Ectodermal cell (in vitro differentiated cells): Measurements from ENCODE around the gene MTERF4.
"Not testable (repeated sequence)": the region's sequence is repeated elsewhere in the genome, so short reads cannot be mapped to it uniquely, and the experiment has no call there.

Source experiments
- H3K27ac ChIP-seq: 2 replicates; pipeline ENCODE4 v1.7.0; 2013; ENCODE audit warnings: mild to moderate bottlenecking, low read depth, low read length; ENCODE audit not compliant: insufficient read depth, poor library complexity, severe bottlenecking
- H3K27me3 ChIP-seq: 2 replicates; pipeline ENCODE4 v1.7.0; 2013; ENCODE audit warnings: mild to moderate bottlenecking, low read length; ENCODE audit not compliant: insufficient read depth, control insufficient read depth, poor library complexity, severe bottlenecking
- H3K36me3 ChIP-seq: one replicate; pipeline ENCODE4 v1.7.0; 2013; ENCODE audit warnings: low read length; ENCODE audit not compliant: control insufficient read depth, insufficient read depth
- H3K4me1 ChIP-seq: one replicate; pipeline ENCODE4 v1.7.0; 2013; ENCODE audit warnings: low read length; ENCODE audit not compliant: control insufficient read depth, insufficient read depth
- H3K4me3 ChIP-seq: 2 replicates; pipeline ENCODE4 v1.7.0; 2013; ENCODE audit warnings: low read depth, low read length, control low read depth; ENCODE audit not compliant: insufficient read depth
- H3K9me3 ChIP-seq: 2 replicates; pipeline ENCODE4 v1.7.0; 2013; ENCODE audit warnings: mild to moderate bottlenecking, low read length, moderate library complexity; ENCODE audit not compliant: control insufficient read depth
- WGBS, 2 experiments: methylation state at CpG; one replicate each; pipeline ENCODE4 v1.1.7; 2013; ENCODE audit warnings: missing lambda C conversion rate in 2 of 2; 5-methylcytosine and 5-hydroxymethylcytosine counted together

The MTERF4 gene

DNA sequence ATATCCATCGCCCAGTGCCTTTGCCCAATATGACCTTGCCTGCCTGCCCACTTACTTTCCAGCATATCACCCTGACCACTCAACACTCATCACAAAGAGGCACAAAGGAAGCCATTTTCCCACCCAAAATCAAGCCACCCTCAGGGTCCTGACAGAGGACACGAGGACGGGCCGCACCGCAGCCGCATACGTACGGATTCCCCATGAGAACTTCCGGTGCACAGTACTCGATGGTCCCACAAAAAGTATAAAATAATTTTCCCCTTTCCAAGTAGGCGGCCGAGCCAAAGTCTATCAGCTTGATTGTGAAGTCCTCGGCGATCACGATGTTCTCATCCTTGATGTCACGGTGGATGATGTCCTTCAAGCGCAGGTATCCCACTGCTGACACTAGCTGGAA lies 10.0 kb upstream of the MTERF4 start:
- 90 to 93% methylated on average over 17 of the region's 17 CpGs for WGBS, 2 experiments
- H3K9me3 ChIP-seq, result no peaks in the 10 kb centered on the region
- H3K4me3 ChIP-seq, result no peak overlapping the region
- no peaks in the 10 kb centered on the region for H3K27me3 ChIP-seq
- H3K36me3 ChIP-seq, result no peaks in the 10 kb centered on the region
- H3K4me1 ChIP-seq, result no peaks in the 10 kb centered on the region
- H3K27ac ChIP-seq, result no peak overlapping the region

DNA sequence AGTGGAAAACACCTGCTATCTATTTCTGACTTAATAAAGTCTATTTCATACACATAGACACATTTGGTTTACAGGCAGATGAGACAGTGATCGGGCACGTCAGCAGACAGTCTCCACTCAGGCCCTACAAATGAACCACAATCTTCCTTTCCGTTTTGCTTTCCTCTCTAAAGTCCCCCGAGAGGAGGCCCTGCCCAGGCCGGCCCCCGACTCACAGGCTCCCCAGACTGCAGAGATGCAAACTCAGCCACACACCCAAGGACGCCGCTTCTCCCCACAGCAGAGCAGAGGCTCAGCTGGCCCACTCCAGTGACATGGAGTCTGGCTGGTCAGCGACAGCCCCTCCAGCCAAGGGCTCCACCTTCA lies 9.3 kb upstream of the MTERF4 start:
- WGBS, 2 experiments, result 85 to 90% methylated on average over 9 of the region's 9 CpGs
- Histone ChIP-seq H3K36me3 (no peaks in the 10 kb centered on the region), H3K4me3 (no peak overlapping the region), H3K27ac (no peak overlapping the region), H3K4me1 (no peaks in the 10 kb centered on the region), H3K9me3 (no peaks in the 10 kb centered on the region), H3K27me3 (no peaks in the 10 kb centered on the region)

DNA sequence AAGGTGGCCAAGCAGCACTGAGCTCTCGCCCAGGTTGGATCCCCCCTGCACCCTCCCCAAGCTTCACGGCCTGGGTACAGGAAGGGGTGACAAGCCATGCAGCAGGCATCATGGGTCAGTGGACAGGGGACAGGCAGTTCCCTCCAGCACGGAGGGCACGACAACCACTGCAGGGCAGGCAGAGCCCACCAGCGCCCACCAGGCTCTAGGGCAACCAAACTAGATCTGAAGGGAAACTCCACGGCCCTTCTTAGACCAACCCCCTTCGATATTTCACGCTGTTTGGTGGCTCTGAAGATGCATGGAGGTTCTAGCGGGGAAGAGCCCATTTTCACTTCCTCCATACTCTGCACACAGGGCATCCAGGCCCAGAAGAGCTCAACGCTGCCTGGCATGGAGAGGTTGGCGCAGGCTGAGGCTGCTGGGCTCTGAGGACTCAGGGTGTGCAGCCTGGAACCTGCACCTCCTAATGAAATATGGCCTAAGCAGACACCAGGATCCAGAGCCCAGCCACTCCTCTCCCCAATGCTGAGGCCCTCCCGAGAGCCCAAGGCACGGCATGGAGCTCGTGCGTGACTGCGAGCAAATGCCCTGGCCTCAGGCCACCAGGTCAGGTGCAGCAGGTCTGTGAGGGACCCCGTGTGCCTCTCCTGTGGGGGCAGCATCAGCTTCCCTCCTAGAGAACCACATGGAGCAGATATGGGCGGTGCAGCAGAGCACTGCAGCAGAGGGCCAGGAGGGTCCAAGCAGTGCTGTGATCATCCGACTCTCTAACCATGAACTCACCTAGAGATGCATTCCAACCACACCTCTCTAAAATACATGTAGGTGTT lies 8.7 kb upstream of the MTERF4 start:
- no peaks in the 10 kb centered on the region for H3K9me3 ChIP-seq
- H3K27ac ChIP-seq, result no peak overlapping the region
- no peak overlapping the region for H3K4me3 ChIP-seq
- 92 to 93% methylated on average over 19 of the region's 19 CpGs for WGBS, 2 experiments
- H3K4me1 ChIP-seq, result no peaks in the 10 kb centered on the region
- H3K36me3 ChIP-seq, result no peaks in the 10 kb centered on the region
- no peaks in the 10 kb centered on the region for H3K27me3 ChIP-seq

DNA sequence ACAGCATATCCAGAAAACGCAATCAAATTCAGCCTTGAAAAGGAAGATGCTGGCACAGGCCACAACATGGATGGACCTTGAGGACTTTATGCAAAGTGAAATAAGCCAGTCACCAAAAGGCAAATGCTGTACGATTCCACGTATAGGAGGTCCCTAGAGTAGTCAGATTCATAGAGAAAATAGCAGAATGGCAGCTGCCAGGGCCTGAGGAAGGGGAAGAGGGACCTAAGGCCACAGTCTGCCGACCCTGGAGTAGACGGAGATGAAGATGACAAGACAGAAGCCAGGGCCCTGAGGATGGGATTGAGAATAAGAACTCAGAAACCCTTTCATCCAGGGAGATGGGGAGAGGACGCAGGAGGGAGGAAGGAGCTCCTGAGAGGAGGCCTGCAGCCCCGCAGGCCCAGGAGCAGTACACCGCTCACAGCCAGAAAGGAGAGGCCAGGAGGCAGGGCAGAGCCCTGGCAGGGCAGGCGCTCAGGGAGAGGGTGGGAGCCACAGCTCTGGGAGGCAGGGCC lies 8.1 kb upstream of the MTERF4 start:
- no peak overlapping the region for H3K4me3 ChIP-seq
- no peaks in the 10 kb centered on the region for H3K36me3 ChIP-seq
- 89% methylated on average over 9 of the region's 9 CpGs for WGBS, 2 experiments

GRCh38 chr2:241109210-241110088 lies 7.4 kb upstream of the MTERF4 start:
- no peaks in the 10 kb centered on the region for H3K27me3 ChIP-seq
- H3K36me3 ChIP-seq, result no peaks in the 10 kb centered on the region
- no peaks in the 10 kb centered on the region for H3K4me1 ChIP-seq
- H3K9me3 ChIP-seq, result no peaks in the 10 kb centered on the region
- no peak overlapping the region for H3K4me3 ChIP-seq
- 90 to 93% methylated on average over 14 of the region's 14 CpGs for WGBS, 2 experiments
- no peak overlapping the region for H3K27ac ChIP-seq

More for the DNA sequence above, 8.1 kb upstream of the MTERF4 start:
- no peaks in the 10 kb centered on the region for H3K27me3 ChIP-seq
- no peak overlapping the region for H3K27ac ChIP-seq
- no peaks in the 10 kb centered on the region for H3K4me1 ChIP-seq
- H3K9me3 ChIP-seq, result no peaks in the 10 kb centered on the region

DNA sequence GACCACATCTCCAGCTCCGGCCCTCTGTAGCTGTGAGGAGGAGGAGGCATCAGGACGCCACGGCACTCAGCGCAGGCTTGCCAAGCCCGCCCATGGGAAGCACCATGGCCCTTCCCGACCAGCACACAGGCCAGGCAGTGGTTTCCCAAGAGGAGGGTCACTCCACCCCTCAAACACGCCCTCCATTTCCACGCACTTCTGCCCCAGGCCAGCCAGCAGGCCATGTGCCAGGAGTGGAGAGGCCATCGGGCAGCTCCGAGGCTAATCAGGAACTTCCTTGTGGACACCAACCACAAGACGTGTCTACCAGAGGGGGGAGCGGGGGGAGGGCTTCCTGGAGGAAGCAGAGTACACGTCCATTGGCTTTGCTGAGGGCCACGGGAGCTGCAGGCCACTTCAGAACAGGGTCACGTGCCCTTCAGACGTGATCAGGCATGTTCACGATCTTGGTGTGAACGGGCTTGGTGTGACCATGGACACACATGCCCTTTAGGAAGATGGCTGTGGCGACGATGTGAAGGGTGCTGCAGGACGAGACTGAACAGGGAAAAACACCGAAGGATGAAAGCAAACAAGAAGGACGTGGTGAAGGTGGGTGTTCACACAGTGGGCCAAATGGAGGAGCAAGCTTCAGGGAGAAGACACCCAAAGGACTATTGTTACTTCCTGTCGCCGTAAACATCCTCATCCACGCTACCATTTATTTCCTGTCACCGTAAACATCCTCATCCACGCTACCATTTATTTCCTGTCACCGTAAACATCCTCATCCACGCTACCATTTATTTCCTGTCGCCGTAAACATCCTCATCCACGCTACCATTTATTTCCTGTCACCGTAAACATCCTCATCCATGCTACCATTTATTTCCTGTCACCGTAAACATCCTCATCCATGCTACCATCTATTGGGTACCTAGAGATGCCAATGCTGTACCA lies 6.5 kb upstream of the MTERF4 start:
- H3K27me3 ChIP-seq, result no peaks in the 10 kb centered on the region
- H3K4me3 ChIP-seq, result no peak overlapping the region
- H3K27ac ChIP-seq, result no peak overlapping the region
- no peaks in the 10 kb centered on the region for H3K4me1 ChIP-seq
- 91 to 93% methylated on average over 34 of the region's 35 CpGs for WGBS, 2 experiments
- H3K36me3 ChIP-seq, result no peaks in the 10 kb centered on the region
- no peaks in the 10 kb centered on the region for H3K9me3 ChIP-seq

- Histone ChIP-seq H3K36me3 (no peaks in the 10 kb centered on the region), H3K9me3 (no peaks in the 10 kb centered on the region), H3K4me3 (no peak overlapping the region), H3K27ac (no peak overlapping the region), H3K4me1 (no peaks in the 10 kb centered on the region), H3K27me3 (no peaks in the 10 kb centered on the region)
- 93 to 96% methylated on average over 9 of the region's 9 CpGs for WGBS, 2 experiments
These were observed 5.1 kb upstream of the MTERF4 start for GRCh38 chr2:241107031-241107783.

DNA sequence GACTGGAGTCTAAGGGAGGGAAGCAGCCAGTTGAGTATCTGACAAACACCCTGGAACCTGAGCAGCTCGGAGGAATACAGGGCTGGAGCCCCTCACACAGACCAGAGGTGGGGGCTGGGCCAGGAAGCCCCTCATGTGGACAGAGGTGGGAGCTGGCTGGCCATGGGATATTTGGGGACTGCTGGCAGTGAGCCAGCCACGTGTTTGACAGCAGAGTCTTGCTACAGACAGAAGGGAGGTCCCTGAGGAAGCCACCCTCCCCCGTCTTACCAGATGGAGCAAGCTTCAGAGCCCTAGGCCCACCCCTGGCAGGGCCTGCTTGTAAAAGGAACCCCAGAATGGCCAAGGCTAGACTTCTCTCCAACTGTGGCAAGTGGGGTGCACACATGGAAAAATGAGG lies 3.6 kb upstream of the MTERF4 start:
- no peak overlapping the region for H3K27ac ChIP-seq
- H3K4me3 ChIP-seq, result no peak overlapping the region
- WGBS, 2 experiments, result 83 to 86% methylated on average over 3 of the region's 3 CpGs
- no peaks in the 10 kb centered on the region for H3K27me3 ChIP-seq
- no peaks in the 10 kb centered on the region for H3K36me3 ChIP-seq
- no peaks in the 10 kb centered on the region for H3K9me3 ChIP-seq
- H3K4me1 ChIP-seq, result no peaks in the 10 kb centered on the region

DNA sequence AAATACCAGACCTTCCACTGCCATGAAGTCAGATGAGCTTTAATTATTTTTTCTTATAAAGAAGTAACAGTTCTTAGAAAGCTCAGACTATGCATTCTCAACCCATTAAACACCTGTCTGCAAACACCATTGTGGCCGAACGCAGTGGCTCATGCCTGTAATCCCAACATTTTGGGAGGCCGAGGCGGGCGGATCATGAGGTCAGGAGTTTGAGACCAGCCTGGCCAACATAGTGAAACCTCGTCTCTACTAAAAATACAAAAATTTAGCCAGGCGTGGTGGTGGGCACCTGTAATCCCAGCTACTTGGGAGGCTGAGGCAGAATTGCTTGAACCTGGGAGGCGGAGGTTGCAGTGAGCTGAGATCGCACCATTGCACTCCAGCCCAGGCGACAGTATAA lies 2.5 kb upstream of the MTERF4 start:
- H3K36me3 ChIP-seq, H3K4me3 ChIP-seq, H3K4me1 ChIP-seq, H3K27ac ChIP-seq, H3K27me3 ChIP-seq, H3K9me3 ChIP-seq: not testable (repeated sequence)
- WGBS, 2 experiments, result 84 to 95% methylated on average over 10 of the region's 10 CpGs
